Muscle of arm (tissue), 12 donors: ENCODE results near the gene STAG1. TPM values are rescaled to one million over a fixed set of nuclear protein-coding genes. Genes with fewer than 3 reads are reported as not detected.
"Not testable (repeated sequence)": the region's sequence is repeated elsewhere in the genome, so short reads cannot be mapped to it uniquely, and the experiment has no call there.

ENCODE experiments used
- DNase-seq: peaks from one replicate; pipeline ENCODE4 v3.0.0-alpha.2; 2013
- polyA plus RNA-seq, 12 donors: library from polyadenylated mRNA; unstranded; fragments of 120-200 nt; gene quantifications; one replicate each; pipeline ENCODE4 v1.2.1, GENCODE V29; 2013; ENCODE audit not compliant: insufficient read length in 12 of 12

Gene STAG1
- polyA plus RNA-seq, 12 donors = 28.7 to 42.8 (median 38.2) TPM; not detected in 1

- no peak for DNase-seq
These were observed 324.9 kb downstream of the STAG1 start for GRCh38 chr3:136427236-136427635.

DNA sequence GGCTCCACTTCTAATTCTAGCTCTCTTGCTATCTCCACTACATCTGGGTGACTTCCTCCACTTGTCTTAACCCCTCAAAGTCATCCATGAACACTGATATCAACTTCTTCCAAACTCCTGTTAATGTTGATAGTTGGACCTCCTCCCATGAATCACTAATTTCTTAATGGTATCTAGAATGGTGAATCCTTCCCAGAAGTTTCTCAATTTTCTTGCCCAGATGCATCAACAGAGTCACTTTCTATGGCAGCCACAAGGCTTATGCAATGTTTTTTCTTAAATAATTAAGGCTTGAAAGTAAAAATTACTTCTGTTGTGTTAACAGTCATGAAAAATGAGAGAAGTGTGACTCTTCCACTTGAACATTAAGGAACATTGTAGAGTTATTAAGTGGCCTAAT, 337.7 kb downstream of the STAG1 start:
- no peak for DNase-seq

DNA sequence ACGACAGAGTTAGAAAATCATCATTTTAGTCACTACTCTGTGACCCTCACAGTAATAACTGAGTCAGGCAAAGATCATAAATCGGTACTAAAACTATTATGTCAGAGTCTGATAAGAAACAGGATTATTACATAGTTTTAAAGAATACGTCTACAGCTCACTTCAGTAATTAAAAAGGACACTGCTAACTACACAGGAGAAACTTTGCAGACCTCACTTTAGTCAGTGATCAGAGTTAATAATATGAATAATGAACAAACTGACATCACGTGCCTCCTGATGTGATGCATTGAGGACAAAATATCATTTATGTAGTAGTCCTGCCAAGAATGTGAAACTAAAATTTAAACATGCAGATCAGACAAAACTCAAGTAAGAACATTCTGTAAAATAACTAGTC, 339.9 kb downstream of the STAG1 start:
- no peak for DNase-seq

DNA sequence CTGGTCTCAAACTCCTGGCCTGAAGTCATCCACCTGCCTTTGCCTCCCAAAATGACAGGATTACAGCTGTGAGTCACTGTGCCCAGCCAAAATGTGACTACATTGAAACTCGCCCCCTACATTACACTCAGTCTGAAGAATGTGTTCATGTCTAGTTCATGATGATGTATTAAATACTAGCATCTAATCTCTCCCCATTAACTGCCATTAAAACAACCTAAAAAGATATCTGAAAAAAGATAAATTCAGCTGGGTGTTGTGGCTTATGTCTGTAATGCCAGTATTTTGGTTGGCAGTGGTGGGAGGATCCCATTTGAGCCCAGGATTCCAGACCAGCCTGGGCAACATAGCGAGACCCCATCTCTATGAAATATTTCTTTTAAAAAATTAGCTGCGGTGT, 342.6 kb downstream of the STAG1 start:
- DNase-seq = no peak

- no peak for DNase-seq
These were observed 348.1 kb downstream of the STAG1 start for GRCh38 chr3:136404056-136404455.

DNA sequence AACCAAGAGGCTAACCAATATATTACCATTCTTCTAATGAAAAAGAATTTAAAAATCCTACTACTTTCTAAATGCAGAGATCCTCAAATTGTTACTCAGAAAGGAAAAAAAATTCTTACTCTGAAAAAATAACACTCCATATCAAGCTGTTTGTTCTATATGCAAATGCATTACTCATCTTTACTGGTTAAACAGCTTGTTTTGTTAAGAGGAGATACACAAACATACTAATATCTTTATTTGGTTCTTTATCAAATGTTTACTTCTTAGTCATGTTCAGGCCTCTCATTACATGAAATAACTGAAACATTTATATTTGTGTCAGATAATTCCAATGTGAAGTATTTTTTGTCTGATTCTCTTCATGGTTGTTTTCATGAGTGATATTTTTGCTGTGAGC, 355.3 kb downstream of the STAG1 start:
- DNase-seq = no peak

- DNase-seq = no peak
These were observed 361.6 kb downstream of the STAG1 start for GRCh38 chr3:136390574-136390973.

DNA sequence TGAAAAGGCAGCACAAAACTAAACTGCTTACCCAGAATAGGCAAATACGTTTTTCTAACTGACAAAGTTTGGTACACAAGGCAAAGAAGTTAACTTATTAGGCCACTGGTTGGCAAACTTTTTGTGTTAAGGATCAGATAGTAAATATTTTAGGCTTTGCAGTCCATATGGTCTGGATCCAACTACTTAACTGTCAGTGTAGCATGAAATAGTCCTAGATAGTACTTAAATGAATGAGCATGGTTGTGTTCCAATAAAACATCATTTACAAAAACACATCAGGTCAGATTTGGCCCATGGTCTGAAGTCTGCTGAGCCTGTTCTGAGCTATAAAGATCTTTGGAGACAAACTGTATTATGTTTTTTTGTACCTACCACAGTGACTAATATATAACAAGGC, 365.1 kb downstream of the STAG1 start:
- DNase-seq = no peak

- DNase-seq = no peak
These were observed 366.7 kb downstream of the STAG1 start for GRCh38 chr3:136385457-136385856.

GRCh38 chr3:136381051-136381450, 371.1 kb downstream of the STAG1 start:
- DNase-seq = no peak

- DNase-seq = no peak
These were observed 371.6 kb downstream of the STAG1 start for GRCh38 chr3:136380530-136380929.

DNA sequence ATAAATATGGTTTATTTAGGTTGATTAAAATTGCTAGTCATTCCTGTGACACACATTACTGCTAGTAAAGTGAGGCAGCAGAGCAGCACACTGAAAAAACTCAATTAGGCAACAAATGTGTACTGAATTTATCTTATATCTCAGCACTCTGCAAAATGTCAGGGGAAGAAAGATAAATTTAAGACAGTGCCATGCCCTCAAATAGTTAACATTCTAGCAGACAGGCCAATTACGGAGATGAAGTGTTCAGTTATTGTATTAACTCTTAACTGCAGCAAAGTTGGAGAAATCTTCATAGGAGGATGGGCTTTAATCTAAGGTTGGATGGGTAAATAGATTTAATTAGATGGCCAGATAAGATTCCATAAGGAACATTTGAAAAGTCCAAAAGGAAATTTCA, 374.2 kb downstream of the STAG1 start:
- no peak for DNase-seq

DNA sequence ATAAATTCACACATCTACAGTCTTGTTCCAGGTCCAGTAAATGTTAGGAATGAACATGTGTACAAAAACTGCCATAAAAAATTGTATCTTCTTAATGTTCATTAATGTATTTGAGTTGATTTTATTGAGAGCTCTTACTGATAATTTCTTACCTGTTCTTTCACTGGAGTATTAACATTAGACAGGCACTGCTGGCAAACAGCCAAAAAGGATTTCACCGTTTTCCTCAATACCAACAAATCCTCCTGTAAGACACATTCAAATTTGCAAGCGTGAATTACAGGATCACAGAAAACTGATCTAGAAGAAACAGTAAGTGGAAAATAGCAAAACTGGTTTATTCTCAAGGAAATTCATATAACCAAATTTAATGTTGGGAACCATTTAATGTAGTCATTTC, 374.7 kb downstream of the STAG1 start:
- DNase-seq = no peak

- not testable (repeated sequence) for DNase-seq
These were observed 376.4 kb downstream of the STAG1 start for GRCh38 chr3:136375800-136376199.

- no peak for DNase-seq
These were observed 385.9 kb downstream of the STAG1 start for GRCh38 chr3:136366289-136366688.

DNA sequence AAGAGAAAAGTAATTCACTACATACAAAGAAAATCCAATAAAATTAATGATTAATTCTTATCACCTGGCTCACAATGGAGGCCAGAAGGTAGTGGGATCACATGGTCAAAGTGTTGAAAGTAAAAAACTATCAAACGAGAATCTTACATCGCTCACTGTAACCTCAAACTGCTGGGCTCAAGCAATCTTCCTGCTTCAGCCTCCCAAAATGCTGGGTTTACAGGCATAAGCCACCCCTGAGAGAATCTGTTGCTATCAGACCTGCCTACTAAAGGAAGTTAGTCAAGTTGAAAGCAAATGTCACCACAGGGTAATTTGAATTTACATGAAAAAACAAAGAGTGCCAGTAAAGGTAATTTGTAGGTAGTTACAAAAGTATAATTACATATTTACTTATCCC, 398.7 kb downstream of the STAG1 start:
- DNase-seq = no peak

DNA sequence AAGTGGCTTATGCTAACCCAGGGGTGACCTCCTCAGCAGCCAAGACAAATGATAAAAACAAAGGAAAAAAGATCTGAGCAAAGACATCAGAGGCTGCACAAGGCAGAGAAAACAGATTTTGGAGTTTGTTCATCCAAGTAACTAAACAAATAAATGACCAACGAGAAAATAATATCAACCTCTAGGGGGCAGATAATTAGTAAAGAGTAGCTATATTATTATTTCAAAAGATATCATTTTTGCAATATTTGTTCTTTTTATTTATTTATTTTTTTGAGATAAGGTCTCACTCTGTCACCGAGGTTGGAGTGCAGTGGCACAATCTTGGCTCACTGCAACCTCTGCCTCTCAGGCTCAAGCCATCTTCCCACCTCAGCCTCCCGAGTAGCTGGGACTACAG, 400.3 kb downstream of the STAG1 start:
- no peak for DNase-seq

DNA sequence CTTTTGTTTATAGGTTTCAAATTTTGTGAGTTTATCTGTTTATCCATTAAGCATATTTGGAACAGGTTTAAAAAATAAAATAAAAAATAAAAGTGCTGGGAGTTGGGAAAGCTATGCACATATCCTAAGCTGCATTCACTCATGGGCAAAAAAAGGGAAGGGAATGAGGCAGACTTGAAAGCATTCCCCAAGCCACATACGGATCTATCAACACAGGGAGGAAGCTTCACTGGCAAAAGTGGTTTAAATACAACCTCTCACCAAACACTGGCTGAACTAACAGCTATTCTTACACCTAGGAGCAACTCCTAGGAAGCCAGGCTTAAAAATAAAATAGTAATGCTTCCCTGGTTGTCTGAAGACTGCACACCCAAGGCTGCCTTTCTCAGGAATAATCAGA, 400.8 kb downstream of the STAG1 start:
- DNase-seq = no peak

GRCh38 chr3:136350557-136350956, 401.6 kb downstream of the STAG1 start:
- no peak for DNase-seq

- peak; percentile 15 for DNase-seq
These were observed 402.0 kb downstream of the STAG1 start for GRCh38 chr3:136350132-136350531.

GRCh38 chr3:136346486-136346885, 405.7 kb downstream of the STAG1 start:
- DNase-seq = no peak

DNA sequence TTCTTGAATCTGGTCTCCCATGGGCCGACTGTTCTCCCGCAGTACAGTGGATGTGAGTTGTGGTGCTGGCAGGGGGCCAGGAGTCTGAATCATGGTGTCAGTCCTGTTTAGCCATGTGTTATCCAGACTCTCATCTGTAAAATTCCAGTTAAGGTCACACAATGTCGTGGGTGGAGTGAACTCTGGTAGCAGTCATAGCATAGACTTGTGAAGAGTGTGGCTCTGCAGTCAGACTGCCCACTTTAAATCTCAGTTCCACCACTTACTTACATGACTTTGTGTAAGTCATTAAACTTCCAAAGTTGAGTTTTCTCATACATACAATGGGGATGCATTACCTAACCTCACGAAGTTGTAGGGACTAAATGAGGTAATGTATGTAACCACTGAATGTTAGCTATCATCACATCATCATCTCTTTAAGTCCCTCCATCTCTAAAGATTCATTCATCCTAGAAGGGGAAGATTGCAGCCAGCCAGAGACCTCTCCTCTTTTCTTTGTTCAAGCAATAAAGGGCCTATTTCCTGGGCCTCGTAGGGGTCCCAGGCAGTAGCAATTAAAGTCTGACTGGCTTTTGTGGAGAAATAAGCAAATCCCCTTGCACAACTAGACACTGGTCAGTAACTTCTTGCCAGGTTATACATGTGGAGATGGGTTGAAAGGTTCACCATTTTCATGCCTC, 408.2 kb downstream of the STAG1 start:
- DNase-seq = peak; percentile 6

- DNase-seq = no peak
These were observed 408.7 kb downstream of the STAG1 start for GRCh38 chr3:136343446-136343845.

- DNase-seq = peak; percentile 4
These were observed 415.7 kb downstream of the STAG1 start for GRCh38 chr3:136336329-136337100.
